Panc1 (cell line): ENCODE measurements around the gene PARVB. TPM values are rescaled to one million over a fixed set of nuclear protein-coding genes. Genes with fewer than 3 reads are reported as not detected.

Experiments used
- ATAC-seq: fragments of 200-7000 bp; cut with Tn5 transposase; 2 replicates; pipeline ENCODE4 v1.9.1; 2020; ENCODE audit warnings: mild to moderate bottlenecking, moderate library complexity
- BruUV-seq: library from RNA; stranded (reverse); fragments of 400-500 nt; replicated peaks from 2 replicates; lab custom pipeline; 2021; lab: Mats Ljungman, UMichigan
- CTCF ChIA-PET: fragments of 300-600 bp; sonication (Branson Sonifier 250); formaldehyde crosslinking; loops from one replicate; lab custom pipeline; 2022; ENCODE audit warnings: antibody characterized with exemption; lab: Charles Lee
- POLR2A ChIA-PET: fragments of 300-600 bp; sonication (Branson Sonifier 250); formaldehyde crosslinking; loops from one replicate; lab custom pipeline; 2022; ENCODE audit warnings: antibody characterized with exemption; lab: Charles Lee
- DNase-seq: peaks from one replicate; pipeline ENCODE4 v3.0.0-alpha.2; 2010; ENCODE audit warnings: low read depth, low spot score
- H3K27ac ChIP-seq: 2 replicates; pipeline ENCODE4 v1.5.1; 2011; ENCODE audit warnings: mild to moderate bottlenecking, low read length, inconsistent platforms
- H3K27me3 ChIP-seq: fragments of 200-500 bp; sonication (Bioruptor generic); 2 replicates; pipeline ENCODE4 v1.6.0; 2014; ENCODE audit warnings: low read length, inconsistent platforms; ENCODE audit not compliant: control insufficient read depth, insufficient read depth
- H3K36me3 ChIP-seq: fragments of 200-500 bp; sonication (Bioruptor generic); 2 replicates; pipeline ENCODE4 v1.5.1; 2014; ENCODE audit warnings: inconsistent platforms, mild to moderate bottlenecking, low read length, moderate library complexity; ENCODE audit not compliant: control insufficient read depth, insufficient read depth
- H3K4me1 ChIP-seq: 2 replicates; pipeline ENCODE4 v1.5.1; 2011; ENCODE audit warnings: inconsistent platforms, mild to moderate bottlenecking, low read length, moderate library complexity; ENCODE audit not compliant: control insufficient read depth, insufficient read depth
- H3K4me3 ChIP-seq, 2 experiments: 2 replicates each; pipeline ENCODE4 v1.5.1; 2011 to 2012; ENCODE audit warnings: low read depth in 2 of 2, low read length in 2 of 2, mild to moderate bottlenecking in 2 of 2, inconsistent platforms in 1 of 2, moderate library complexity in 1 of 2
- H3K9me3 ChIP-seq: fragments of 200-500 bp; sonication (Bioruptor generic); 2 replicates; pipeline ENCODE4 v1.5.1; 2014; ENCODE audit warnings: low read depth, mild to moderate bottlenecking, inconsistent platforms, low read length, moderate library complexity; ENCODE audit not compliant: control insufficient read depth, insufficient read depth
- CTCF ChIP-seq: fragments of 450-650 bp; IDR thresholded peaks from 2 replicates; pipeline ENCODE4 v1.5.1; 2017; ENCODE audit warnings: mild to moderate bottlenecking
- POLR2AphosphoS5 ChIP-seq: IDR thresholded peaks from 2 replicates; pipeline ENCODE4 v1.6.1; 2012; ENCODE audit warnings: mild to moderate bottlenecking, low read depth, low read length, moderate library complexity
- SIN3A ChIP-seq: IDR thresholded peaks from 2 replicates; pipeline ENCODE4 v1.6.1; 2012; ENCODE audit warnings: low read depth, mild to moderate bottlenecking, low read length, moderate library complexity, borderline replicate concordance; ENCODE audit not compliant: insufficient read depth
- TCF7L2 ChIP-seq: IDR thresholded peaks from 2 replicates; pipeline ENCODE4 v1.6.1; 2011; ENCODE audit warnings: mild to moderate bottlenecking, low read depth, low read length, inconsistent platforms
- in situ Hi-C: cut with HindIII; loops from 2 replicates; pipeline ENCODE4 v1.10.0; 2016; ENCODE audit warnings: low sequenced_read_pairs, low pct_unique_long_range_greater_than_20kb
- intact Hi-C: fragments of 100-400 bp; cut with micrococcal nuclease; formaldehyde crosslinking; loops from one replicate; pipeline ENCODE4 v1.10.0; 2022; ENCODE audit not compliant: unreplicated experiment
- total RNA-seq: library from RNA; stranded (reverse); gene quantifications from one replicate; pipeline ENCODE4 v1.2.1, GENCODE V29; 2021; ENCODE audit not compliant: unreplicated experiment
- TF ChIP-seq, protein P1 (sequence below), 2 experiments: IDR thresholded peaks; 2 replicates each; pipeline ENCODE4 v1.6.1; 2011 to 2012; ENCODE audit warnings: low read depth in 2 of 2, control low read depth in 1 of 2, low read length in 1 of 2, mild to moderate bottlenecking in 1 of 2, moderate library complexity in 1 of 2; ENCODE audit not compliant: insufficient read depth in 1 of 2

PARVB gene
- total RNA-seq, 1 experiment from 2014 or later: 28.1 TPM

- Histone ChIP-seq H3K36me3 (no peaks in the 10 kb centered on the region), H3K27me3 (no peaks in the 10 kb centered on the region), H3K9me3 (no peaks in the 10 kb centered on the region), H3K27ac (no peak overlapping the region), H3K4me1 (no peaks in the 10 kb centered on the region), H3K4me3 (no peak overlapping the region)
- POLR2A ChIA-PET: no interaction called here
- in situ Hi-C loops (no loop called here), intact Hi-C loops (no loop called here)
- ATAC-seq (no peak), DNase-seq (no peak)
- no TSS peak for BruUV-seq
- TF ChIP-seq POLR2AphosphoS5: no peak
- CTCF ChIA-PET: no interaction called here
Measured at GRCh38 chr22:44067033-44067432, 42.9 kb downstream of the PARVB start.

DNA sequence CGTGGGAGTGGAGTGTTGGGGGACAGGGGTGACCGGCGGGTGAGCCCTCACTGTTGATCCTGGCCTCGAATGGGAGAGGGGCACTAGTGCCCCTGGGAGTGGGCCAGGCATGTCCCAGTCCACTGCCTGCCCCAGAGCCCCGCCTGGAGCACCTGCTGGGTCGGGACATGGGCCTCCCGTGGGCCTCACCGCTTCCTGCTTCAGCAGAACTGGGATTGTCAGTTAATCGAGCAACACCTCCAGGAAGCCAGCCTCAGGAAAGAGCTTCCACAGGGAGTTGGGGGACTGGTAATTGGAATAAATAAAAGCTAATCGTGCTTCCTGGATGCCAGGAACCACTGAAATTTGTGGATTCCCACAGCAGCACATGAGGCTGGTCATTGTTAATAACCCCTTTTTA is 43.8 kb downstream of the PARVB start:
- ATAC-seq (no peak), DNase-seq (no peak)
- no peak overlapping the region for H3K27ac ChIP-seq
- no peaks in the 10 kb centered on the region for H3K9me3 ChIP-seq
- no peak overlapping the region for H3K4me3 ChIP-seq
- ChIA-PET CTCF (interaction anchor here (0.6 kb wide), 1 partner anchor 111 kb away, joined by 3 read pairs; no protein-coding TSS in a partner anchor), POLR2A (no interaction called here)
- no peak for TF ChIP-seq TCF7L2
- TF ChIP-seq POLR2AphosphoS5: no peak
- TF ChIP-seq, protein P1, sequence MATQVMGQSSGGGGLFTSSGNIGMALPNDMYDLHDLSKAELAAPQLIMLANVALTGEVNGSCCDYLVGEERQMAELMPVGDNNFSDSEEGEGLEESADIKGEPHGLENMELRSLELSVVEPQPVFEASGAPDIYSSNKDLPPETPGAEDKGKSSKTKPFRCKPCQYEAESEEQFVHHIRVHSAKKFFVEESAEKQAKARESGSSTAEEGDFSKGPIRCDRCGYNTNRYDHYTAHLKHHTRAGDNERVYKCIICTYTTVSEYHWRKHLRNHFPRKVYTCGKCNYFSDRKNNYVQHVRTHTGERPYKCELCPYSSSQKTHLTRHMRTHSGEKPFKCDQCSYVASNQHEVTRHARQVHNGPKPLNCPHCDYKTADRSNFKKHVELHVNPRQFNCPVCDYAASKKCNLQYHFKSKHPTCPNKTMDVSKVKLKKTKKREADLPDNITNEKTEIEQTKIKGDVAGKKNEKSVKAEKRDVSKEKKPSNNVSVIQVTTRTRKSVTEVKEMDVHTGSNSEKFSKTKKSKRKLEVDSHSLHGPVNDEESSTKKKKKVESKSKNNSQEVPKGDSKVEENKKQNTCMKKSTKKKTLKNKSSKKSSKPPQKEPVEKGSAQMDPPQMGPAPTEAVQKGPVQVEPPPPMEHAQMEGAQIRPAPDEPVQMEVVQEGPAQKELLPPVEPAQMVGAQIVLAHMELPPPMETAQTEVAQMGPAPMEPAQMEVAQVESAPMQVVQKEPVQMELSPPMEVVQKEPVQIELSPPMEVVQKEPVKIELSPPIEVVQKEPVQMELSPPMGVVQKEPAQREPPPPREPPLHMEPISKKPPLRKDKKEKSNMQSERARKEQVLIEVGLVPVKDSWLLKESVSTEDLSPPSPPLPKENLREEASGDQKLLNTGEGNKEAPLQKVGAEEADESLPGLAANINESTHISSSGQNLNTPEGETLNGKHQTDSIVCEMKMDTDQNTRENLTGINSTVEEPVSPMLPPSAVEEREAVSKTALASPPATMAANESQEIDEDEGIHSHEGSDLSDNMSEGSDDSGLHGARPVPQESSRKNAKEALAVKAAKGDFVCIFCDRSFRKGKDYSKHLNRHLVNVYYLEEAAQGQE (IDR thresholded peaks at IDR 0.05; ENCODE audit: insufficient read depth in 1 of 2, low read depth in 2 of 2, low read length in 1 of 2): no peak
- no peak for TF ChIP-seq CTCF
- no peak for TF ChIP-seq SIN3A
- intact Hi-C loops: no loop called here
- in situ Hi-C loops: no loop called here
- BruUV-seq: no TSS peak
- no peaks in the 10 kb centered on the region for H3K4me1 ChIP-seq
- no peaks in the 10 kb centered on the region for H3K36me3 ChIP-seq
- no peaks in the 10 kb centered on the region for H3K27me3 ChIP-seq

- Histone ChIP-seq H3K4me3 (no peak overlapping the region), H3K27ac (no peak overlapping the region), H3K27me3 (no peaks in the 10 kb centered on the region), H3K36me3 (no peaks in the 10 kb centered on the region), H3K4me1 (no peaks in the 10 kb centered on the region), H3K9me3 (no peaks in the 10 kb centered on the region)
- TF ChIP-seq POLR2AphosphoS5 (no peak), SIN3A (no peak), CTCF (no peak), TCF7L2 (no peak)
- TF ChIP-seq, protein P1 (IDR thresholded peaks at IDR 0.05; ENCODE audit: insufficient read depth in 1 of 2, low read depth in 2 of 2, low read length in 1 of 2): no peak
- ChIA-PET CTCF (no interaction called here), POLR2A (no interaction called here)
- no peak for ATAC-seq
- DNase-seq: no peak
- in situ Hi-C loops (no loop called here), intact Hi-C loops (no loop called here)
- no TSS peak for BruUV-seq
Measured at GRCh38 chr22:44068422-44069191, 44.5 kb downstream of the PARVB start.
